Stimulated activated CD8-positive, alpha-beta memory T cell treated with anti-CD3 and anti-CD28 coated beads, Interleukin-4, amount 100 ng/mL, for 1 hour (primary cell): ENCODE data around the gene CA10.

Source experiments
- DNase-seq, 2 donors: peaks; one replicate each; pipeline ENCODE4 v3.0.0-alpha.2; 2020; ENCODE audit warnings: low read depth in 2 of 2, low spot score in 1 of 2

CA10 gene

DNA sequence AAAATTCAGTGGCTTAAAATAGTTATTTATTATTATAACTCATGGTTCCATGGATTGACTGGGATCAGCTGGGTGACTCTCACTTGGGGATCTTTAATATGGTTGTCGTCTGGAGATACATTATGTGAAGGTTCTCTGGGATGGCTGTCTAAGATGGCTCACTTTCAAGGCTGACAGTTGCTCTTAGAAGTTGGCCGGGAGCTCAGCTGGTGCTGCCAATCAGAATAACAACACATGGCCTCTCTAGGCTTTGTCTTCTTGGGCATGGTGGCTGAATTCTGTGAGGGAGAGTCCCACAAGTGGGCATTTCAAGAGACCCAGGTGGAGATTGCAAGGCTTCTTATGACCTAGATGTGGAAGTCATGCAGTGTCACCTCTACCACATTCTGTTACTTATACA is 269.7 kb downstream of the CA10 start:
- DNase-seq = no peak

DNA sequence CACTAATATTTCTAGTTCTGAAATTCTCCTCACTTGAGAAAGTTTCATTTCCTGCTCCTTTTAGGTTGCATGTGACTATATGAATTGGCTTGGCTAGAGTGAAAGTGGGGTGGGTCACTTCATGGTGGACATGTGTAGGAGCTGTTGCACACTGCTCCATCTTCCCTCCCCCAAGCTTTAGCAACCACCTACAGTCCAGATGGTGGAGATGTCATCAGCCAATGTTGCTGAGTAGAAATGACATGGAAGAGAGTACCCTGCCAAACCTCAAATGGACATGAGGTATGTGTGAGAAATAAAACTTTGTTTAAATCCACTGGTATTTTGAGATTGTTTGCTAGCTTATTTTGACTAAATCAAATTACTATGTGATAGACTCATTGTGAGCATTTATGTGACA is 281.5 kb downstream of the CA10 start:
- DNase-seq = no peak

DNA sequence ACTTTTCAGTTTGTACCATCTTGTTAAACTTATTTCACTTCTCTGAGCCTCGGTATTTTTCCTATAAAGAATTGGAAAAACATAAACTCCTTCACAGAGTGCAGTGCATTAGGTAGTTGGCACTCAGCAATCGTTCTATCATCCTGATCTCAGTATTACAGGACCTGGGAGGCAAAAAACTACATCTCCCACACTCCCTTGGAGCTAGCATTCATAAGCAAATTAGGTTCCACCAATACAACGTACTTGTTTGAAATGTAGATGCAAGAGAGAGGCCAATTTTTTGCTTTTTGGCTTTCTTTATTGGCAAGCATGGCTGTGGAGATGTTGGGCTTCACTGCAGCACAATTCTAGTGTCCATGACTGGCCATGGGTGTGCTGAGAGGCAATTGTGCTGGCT is 285.2 kb downstream of the CA10 start:
- DNase-seq = no peak

DNA sequence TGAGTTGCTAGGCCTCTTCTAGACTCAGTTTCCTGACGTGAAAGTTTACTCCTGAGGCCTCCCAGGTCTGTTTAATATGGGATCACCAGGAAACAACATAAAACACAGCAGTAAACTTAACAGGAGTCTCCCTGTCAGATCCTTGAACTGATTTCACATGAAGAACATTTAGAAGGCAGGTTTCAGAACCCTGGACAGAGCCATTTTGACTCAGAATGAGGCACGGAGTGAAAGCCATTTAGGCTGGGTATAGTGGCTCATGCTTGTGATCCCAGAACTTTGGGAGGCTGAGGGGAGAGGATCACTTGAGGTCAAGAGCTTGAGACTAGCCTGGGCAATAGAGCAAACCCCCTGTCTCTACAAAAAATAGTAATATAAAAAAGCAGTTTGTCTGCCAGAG is 289.1 kb downstream of the CA10 start:
- no peak for DNase-seq

DNA sequence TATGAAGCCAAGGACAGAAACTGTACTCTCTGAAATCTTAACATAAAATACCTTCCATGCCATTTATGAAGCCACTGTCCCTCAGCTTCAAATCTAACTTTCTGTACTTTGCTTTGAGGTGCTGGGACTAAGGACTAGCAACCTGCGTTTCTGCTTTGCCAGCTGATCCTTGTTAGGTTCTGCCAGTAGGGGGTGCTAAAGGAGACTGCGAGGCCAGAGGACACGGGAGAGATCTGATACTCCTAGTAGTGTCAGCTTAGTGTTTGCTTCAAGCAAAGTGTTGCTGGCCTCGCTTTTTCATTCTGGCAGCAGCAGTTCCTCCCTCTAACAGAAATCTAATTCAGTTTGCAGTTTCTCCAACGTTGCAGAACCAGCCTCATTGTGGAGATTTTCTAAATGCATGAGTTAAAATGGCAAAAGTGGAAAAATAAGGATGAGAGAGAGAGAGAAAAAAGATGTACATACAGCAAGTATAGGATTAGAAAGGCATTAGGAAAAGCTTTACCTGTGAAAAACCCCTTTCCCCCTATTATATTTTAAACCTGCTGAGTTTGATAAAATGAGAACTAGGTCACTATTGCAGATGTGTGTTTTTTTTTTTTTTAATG is 297.5 kb downstream of the CA10 start:
- DNase-seq = no peak

DNA sequence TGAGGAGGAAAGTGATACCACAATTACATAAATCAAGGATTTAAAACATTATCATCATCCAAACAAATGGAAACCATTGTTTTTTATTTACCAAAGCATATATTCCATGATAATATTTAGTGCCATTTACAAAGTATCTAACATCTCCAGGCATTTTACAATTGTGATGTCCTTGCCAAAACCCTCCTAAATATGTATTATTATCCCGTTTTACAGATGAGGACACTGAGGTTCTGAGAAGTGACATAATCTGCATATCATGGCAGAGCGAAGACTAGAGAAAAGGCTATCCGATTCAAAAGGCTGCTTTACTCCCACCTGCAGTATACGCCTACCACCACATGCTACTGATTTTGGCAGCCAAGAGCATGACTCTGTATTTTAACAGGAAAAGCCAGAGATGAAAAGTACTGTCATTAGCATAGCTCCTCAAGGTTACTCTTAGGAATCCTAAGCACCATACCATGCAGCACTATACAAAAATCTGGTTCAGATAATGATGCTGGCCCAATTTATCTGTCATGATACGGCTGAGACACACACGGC is 301.4 kb downstream of the CA10 start:
- no peak for DNase-seq

DNA sequence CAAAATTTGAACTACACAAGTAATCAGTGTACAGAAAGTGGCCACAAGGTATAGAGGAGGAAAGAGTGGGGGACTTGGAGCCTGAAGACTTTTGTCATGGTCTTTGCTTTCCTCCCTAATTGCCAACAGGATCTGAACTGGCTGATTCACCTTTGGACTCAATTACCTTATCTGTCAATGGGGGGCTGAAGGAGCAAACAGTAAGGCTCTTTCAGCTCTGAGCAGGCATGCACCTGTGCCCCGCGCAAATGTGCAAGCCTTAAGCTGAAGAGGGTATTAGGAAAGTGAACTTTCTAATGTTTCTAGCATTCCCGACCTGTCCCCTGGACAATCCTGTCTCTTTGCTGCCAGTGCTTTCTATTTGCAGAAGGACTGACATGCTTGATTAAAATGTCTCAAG is 302.7 kb downstream of the CA10 start:
- no peak for DNase-seq

DNA sequence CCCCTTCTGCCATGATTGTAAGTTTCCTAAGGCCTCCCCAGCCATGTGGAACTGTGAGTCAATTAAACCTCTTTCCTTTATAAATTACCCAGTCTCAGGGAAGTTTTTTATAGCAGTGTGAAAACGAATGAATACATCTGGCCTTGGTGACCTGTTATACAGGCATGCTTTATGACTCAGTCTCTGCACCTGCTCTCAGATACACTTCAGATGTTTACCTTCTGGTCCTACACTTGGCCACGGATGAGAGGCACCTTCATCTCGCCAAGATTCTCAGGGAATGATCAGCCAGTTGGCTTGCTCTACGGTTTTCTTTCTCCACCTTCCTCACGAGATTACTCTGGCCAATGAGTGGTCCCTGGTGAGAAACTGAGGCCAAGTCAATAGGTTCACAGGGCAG is 304.7 kb downstream of the CA10 start:
- DNase-seq = no peak

DNA sequence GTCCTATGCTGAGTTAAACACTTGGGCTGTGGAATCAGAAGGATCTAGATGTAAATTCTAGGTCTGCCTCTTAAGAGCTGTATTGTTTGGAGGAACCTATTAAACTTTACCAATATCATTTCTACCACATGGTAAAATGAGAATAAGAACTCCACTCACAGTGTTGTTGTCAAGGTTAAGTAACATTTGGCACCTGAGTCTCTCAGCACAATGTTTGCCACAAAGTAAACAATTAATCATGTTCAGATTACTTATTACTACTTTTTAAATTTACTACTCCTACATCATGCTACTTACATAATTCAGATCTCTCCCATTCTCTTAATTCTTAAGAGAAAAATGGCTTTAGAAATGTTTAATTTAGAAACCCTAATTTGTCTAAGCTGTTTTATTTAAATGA is 305.9 kb downstream of the CA10 start:
- DNase-seq = no peak

DNA sequence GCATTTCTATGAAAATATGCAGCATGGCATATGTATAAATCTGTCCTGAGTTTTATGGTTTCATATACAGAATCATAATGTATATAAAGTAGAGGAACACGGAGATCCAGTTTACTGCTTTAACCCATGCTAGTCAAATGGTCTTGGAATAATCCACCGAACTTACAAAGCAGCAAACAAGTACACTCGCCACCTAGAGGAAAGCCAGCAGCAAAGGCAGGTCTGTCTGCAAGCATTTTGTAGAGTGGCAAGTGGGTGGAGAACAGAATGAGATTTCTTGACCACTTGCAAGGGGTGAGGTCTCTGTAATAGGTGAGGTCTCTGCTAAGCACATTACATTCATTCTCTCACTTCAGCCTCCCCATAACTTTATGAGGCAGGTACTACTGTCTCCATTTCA is 308.3 kb downstream of the CA10 start:
- DNase-seq = no peak

DNA sequence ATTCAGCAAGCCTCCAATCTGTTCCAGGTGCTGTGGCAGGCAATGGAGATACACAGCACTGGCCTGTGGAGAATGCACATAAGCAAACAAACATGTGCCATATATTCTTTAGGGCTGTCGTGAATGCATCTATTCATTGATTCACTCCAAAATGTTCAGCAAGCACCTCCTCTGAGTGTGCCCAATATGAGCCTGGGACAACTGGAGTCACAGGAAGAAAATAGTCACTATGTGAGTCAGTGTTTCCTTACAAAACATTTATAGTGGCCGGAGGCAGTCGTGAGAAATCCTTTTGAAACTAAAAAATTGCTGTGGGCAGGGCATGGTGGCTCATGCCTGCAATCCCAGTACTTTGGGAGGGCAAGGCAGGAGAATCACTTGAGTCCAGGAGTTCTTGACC is 310.1 kb downstream of the CA10 start:
- no peak for DNase-seq

DNA sequence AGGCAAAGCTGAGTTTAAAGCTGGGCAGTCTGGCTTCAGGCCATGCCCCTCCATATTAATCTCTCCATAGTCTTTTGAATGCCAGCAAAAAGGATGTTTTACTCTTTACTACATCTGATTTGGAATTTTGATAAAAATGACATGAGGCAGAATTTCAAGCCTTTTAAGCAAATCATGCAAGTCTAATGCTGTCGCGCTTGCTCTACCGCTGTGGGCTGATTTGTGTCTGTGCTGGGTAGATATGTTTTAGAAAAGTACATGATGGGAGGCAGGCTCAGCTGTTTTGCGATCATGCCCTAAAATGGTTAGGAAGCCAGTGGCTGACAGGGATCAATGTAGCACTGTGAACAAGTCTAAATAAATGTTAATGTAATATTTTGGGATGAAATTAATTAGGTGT is 311.9 kb downstream of the CA10 start:
- no peak for DNase-seq

DNA sequence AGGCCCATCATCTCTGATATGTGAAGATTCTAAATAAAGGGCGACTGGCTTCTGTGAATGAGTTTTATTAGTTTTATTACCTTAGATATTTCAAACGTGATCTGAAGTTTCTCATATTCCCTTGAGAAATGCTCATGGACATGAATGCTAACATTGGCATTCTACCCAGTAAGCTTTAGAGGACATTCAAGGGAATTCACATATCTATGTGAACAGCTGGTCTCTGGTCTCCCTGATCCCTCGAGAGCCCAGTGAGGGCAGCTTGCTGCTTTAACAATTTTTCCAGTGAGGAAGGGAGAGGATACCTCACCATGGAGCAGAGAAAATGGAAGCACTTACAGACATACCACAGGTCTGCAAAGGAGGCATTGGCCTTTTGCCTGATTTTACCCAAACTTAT is 312.7 kb downstream of the CA10 start:
- DNase-seq = no peak

DNA sequence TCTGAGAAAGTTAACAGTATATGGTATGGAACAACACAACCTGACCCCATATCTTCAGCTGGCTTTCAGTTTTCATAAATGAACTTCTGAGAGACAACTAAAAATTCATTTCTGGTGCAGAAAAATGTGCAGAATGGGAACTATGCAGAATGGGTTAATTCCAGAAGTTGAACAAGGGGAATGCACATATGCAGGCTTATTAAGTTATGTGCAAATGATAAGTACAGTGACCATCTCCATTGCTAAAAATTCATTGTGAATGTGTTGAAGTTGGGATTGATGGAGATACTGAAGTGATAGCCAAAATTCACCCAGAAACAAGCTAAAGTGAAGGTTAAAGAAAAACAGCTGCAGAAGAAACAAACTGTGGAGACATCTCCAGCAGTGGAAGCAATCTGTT is 315.8 kb downstream of the CA10 start:
- DNase-seq = no peak

DNA sequence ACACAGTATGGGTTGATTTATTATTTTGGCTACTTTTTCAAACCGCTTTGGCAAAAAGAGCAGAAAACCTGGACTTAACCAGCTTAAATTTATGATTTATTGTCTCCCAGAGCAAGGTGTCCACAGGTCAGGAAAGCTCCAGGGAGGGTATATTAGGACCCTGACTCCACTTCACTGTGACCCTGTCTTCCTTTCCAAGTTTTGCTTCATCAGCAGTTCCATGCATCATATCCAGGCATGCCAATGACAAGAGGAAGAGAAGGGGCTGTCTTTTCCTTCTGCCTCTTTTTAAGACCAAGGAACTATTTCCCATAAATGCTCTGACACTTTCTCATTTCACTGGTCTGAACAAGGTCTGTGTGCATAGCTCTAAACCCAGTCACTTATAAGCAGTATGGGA is 316.8 kb downstream of the CA10 start:
- no peak for DNase-seq

DNA sequence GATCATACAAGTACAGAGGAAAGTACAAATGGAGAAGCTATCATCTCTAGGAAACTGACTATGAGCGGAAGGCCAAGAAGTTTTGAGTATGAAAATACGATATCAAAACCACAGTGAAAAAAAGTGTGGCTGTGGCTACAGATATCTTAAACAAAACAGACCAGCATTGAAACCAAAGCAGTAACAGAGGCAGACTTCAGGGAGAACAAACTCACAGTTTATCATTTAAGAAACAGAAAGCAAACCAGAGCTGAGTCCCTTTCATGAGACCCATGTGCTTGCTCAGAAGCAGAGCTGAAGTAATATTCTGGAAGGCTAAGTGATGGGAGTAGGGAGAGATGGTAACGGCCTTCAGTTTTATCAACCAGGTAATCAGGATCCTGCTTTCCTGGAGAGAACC is 317.8 kb downstream of the CA10 start:
- no peak for DNase-seq

DNA sequence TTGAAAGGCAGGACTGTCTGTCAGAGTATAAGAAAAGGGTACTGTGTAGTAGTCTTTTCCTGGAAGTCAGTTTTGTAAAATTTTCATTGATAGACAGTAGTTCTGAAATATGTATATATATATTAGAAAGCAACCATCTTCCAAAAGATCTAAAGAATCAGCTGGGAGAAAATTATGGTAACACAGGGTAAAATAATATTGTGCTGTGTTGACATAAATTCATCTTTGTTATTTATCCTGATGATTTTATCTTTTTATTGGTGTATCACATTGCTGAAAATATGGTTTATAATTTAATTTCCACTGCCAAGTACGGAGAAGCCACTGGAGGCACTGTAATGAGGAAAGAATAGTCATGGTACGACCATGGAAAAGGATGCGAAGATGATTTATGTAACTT is 324.9 kb downstream of the CA10 start:
- no peak for DNase-seq

DNA sequence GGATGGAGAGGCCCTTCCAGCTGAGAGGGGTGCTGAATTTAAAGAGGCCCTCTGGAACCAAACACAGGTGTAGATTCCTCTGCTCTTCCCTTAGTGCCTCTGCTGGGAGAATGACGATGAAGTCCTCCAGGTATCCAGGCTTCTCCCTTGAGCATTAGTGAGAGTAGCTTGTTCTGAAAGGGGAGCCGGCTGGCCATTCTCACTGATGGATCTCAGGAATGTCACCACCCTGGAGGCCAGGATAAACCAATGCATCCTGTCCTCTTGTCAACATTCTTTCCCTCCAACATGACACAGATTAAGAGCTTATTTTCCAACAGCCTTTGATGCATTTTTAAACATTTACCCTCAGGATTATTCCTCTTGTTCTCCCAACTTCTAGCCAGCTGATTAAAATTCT is 325.5 kb downstream of the CA10 start:
- no peak for DNase-seq

DNA sequence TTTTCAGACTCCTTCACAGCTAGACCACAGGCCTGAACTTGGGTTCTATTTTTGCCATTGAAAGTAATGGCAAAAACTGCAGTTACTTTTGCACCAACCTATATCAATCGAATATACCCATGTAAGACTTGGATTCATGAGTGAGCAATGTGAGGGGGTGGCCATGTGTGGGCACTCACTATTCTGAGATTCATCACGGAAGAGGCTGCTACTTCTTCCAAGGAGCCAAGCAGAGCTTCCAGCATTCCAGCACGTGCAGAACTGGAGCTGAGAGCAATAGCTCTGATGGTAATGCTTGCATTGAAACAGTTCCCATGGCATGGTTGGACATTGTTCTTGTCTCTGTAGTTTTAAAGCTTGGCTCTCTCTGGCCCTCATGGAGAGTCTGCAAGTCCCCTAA is 327.6 kb downstream of the CA10 start:
- DNase-seq = no peak

DNA sequence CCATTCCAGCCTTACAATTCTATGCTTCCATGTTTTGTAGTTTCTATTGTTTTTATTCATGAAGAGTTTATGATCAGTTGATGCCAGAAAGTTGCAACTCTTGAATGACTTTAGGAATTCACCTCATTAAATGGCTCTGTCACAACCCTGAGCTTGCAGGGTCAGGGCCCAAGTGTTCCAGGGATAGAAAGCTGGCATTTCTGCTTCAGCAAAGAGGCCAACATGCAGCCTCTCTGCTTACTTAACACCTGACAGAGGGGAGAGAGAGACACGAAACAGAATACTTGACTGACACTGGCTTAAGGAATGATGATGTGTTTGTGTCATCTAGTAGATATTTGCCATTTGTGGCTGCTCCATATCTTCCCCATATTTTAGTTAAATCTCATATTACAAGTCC is 328.1 kb downstream of the CA10 start:
- no peak for DNase-seq

DNA sequence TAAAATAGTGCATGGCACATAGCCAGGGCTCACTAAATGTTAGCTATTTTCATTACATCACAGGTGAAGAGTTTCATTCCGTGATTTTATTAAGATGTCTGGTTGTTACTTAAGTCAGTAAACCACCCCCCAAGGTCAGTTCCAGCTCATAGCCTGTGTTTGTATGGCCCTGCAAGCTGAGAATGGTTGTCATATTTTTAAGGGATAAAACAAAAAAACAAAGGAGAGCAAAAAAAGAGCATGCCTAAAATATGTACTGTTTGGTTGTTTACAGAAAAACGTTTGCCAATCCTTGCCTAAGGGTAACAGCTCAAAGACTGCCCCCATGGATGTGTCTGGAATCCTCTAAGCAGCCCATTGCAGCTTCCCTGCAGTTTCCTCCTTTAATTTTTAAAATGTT is 329.6 kb downstream of the CA10 start:
- DNase-seq = no peak

DNA sequence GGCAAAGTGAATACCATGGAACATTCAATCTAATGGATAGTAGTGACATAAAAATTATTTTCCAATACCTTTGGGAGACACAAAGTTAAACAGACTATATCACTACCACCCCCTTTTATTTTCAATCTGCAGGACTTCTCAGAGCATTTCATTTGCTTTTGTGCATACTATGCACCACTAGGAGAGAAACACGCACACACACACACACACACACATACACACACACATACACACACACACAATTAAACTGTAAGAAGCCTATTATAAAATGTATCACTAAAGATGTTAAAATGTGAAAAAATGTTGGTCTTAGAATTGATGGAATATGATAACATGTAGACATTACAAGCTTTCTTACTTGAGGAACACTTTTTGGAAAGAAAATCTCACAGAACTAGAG is 331.4 kb downstream of the CA10 start:
- DNase-seq = no peak

DNA sequence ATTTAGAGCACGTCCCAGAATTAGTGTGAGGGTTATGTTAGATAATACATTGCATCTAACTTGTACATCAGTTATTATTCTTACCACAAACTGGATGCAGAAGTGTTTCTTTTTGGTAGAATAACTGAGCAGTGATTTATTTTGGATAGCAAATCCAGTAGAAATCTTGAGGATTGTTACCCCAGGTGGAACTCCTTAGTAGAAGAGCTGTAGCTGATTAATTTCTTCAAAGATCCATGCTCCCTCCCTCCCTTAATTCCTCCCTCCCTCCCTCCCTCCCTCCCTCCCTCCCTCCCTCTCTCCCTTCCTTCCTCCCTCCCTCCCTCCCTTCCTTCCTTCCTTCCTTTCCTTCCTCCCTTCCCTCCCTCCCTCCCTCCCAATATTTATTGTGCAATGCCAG is 337.7 kb downstream of the CA10 start:
- DNase-seq = no peak

DNA sequence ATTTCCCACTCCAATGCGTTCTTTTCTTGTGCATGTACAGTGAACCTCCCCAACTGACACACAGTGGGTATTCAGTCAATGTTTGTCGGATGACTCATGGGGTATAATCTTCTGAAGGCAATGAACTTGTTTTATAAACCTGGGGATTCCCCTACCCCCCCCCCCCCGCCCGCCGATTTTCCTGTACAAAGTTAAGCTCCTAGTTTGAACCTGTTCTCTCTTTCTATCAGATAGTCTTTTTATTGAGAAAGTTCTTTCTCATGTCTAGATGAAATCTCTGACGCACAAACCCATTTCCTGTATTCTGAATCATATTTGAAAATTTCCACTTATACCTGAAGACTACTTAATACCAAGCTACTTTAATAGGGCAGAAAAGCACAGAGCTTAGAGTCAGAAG is 338.3 kb downstream of the CA10 start:
- DNase-seq = no peak
